GM12801 (cell line): ENCODE measurements around the gene NT5DC3.

Source experiments
- CTCF ChIP-seq: IDR thresholded peaks from one replicate; pipeline ENCODE4 v1.5.1; 2011; ENCODE audit warnings: control low read depth; ENCODE audit not compliant: insufficient read length; ENCODE audit errors: extremely low read depth

NT5DC3 gene

GRCh38 chr12:103803847-103804246 is 37.2 kb downstream of the NT5DC3 start:
- no peak for TF ChIP-seq CTCF

DNA sequence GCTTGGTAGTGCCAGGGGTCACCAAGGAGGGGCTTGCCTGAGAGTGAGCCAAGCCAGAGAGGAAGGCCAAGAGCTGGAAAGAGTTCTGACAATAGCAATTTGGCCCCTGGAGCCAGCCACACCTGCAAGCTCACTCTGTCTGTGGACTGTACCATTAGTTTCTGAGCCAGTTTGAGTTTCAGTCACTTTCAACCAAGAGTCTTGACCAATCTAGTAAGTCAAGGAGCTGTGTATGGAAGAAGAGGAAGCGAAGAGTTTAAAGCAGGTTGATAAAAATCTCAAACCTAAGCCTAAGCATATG is 38.5 kb downstream of the NT5DC3 start:
- no peak for TF ChIP-seq CTCF

GRCh38 chr12:103801709-103802585 is 39.1 kb downstream of the NT5DC3 start:
- no peak for TF ChIP-seq CTCF

GRCh38 chr12:103799857-103800771 is 40.9 kb downstream of the NT5DC3 start:
- TF ChIP-seq CTCF = no peak

GRCh38 chr12:103799504-103799856 is 41.6 kb downstream of the NT5DC3 start:
- no peak for TF ChIP-seq CTCF

DNA sequence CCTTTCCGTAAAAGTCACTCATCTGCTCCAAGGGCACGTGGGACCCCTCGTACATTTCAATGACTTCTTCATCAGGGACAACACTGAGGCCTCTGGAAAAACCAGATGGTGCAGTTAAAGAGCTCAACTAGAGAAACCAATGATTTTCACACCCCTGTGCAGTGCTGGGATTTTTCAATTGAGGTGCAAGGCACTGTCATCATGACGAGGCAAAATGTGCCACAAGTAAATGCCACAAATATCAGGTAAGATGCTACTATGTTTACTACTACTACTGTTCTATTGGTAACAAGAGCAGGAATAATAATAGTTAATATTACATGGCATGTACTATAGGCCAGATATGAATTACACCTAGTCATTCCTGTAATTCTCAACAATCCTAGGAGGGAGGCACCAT is 42.4 kb downstream of the NT5DC3 start:
- no peak for TF ChIP-seq CTCF
